Heart left ventricle (tissue), 16 donors: Measurements from ENCODE around the gene HORMAD2. TPM values are rescaled to one million over a fixed set of nuclear protein-coding genes. Genes with fewer than 3 reads are reported as not detected.
"Not testable (repeated sequence)": the region's sequence is repeated elsewhere in the genome, so short reads cannot be mapped to it uniquely, and the experiment has no call there.

ENCODE experiments used
- ATAC-seq, 4 donors: fragments of 200-7000 bp; cut with Tn5 transposase; one replicate each; pipeline ENCODE4 v1.9.1; 2020 to 2022; ENCODE audit warnings: moderate library complexity in 4 of 4, mild to moderate bottlenecking in 3 of 4, moderate number of reproducible peaks in 1 of 4
- DNase-seq, 5 donors: peaks; one replicate each; pipeline ENCODE4 v3.0.0-alpha.2; 2020
- H3K27ac ChIP-seq, 12 donors: fragments of 200-600 bp; sonication (generic) in 4 of 12; one replicate each; pipeline versions ENCODE4 v1.5.0 to v1.8.0; 2016 to 2022; ENCODE audit warnings: mild to moderate bottlenecking in 2 of 12
- H3K27me3 ChIP-seq, 9 donors: fragments of 200-600 bp; sonication (generic) in 2 of 9; one replicate each; pipeline versions ENCODE4 v1.5.1 to v1.8.0; 2016 to 2022; ENCODE audit warnings: mild to moderate bottlenecking in 3 of 9
- H3K36me3 ChIP-seq, 9 donors: fragments of 200-600 bp; sonication (generic) in 2 of 9; one replicate each; pipeline versions ENCODE4 v1.5.0 to v1.8.0; 2018 to 2022; ENCODE audit warnings: mild to moderate bottlenecking in 2 of 9
- H3K4me1 ChIP-seq, 12 donors: fragments of 200-600 bp; sonication (generic) in 4 of 12; one replicate each; pipeline versions ENCODE4 v1.5.0 to v1.8.0; 2016 to 2022; ENCODE audit warnings: mild to moderate bottlenecking in 3 of 12
- H3K4me3 ChIP-seq, 12 donors: fragments of 200-600 bp; sonication (generic) in 4 of 12; one replicate each; pipeline versions ENCODE4 v1.5.0 to v1.8.0; 2017 to 2022; ENCODE audit warnings: mild to moderate bottlenecking in 9 of 12, moderate library complexity in 4 of 12
- H3K9me3 ChIP-seq, 12 donors: fragments of 200-600 bp; sonication (generic) in 4 of 12; one replicate each; pipeline versions ENCODE4 v1.5.0 to v1.8.0; 2016 to 2022; ENCODE audit warnings: mild to moderate bottlenecking in 1 of 12
- POLR2A ChIP-seq, 2 donors: fragments of 450-650 bp; IDR thresholded peaks; one replicate each; pipeline ENCODE4 v1.6.1; 2017; ENCODE audit warnings: antibody characterized with exemption in 2 of 2, mild to moderate bottlenecking in 2 of 2, moderate library complexity in 2 of 2
- WGBS, 4 donors: extraction: QIAGEN DNeasy Blood & Tissue Kit in 2 of 4; methylation state at CpG; one replicate each; pipeline versions ENCODE4 v1.1.5 to v1.1.7; 2013 to 2018; 5-methylcytosine and 5-hydroxymethylcytosine counted together
- intact Hi-C, 10 donors: fragments of 100-400 bp; cut with DNase I; formaldehyde crosslinking; loops; one replicate each; pipeline versions ENCODE4 v1.11.1 to v1.14.2; 2022
- polyA plus RNA-seq, 2 donors: library from polyadenylated mRNA; stranded (reverse); fragments of 200-250 nt; gene quantifications; one replicate each; pipeline ENCODE4 v1.2.3, GENCODE V29; 2013
- total RNA-seq, 9 donors: library from RNA; depleted of rRNA in 2 of 9; stranded (reverse); fragments of >200 nt in 2 of 9; fragmentation: NEBNext Ultra II Directional in 3 of 9; extraction: Animal tissue kit (Norgen Biotek cat#: 25700) in 3 of 9; gene quantifications; one replicate each; pipeline versions ENCODE4 v1.1.0 to v1.2.4, GENCODE V29; 2016 to 2023
- TF ChIP-seq, protein P1 (sequence below), 12 donors: fragments of 200-600 bp; sonication (generic) in 4 of 12; IDR thresholded peaks; one replicate each; pipeline versions ENCODE4 v1.5.0 to v1.8.0; 2018 to 2022; ENCODE audit warnings: antibody characterized with exemption in 12 of 12, mild to moderate bottlenecking in 5 of 12
- donor health status: ischemic (EF 13 %, LVEDD 7.1; RV severe dilation, severe dysfunction).
- donor health status: healthy with polysubstance abuse.
- donor health status: DM: no; HTN: yes; CAD: no.
- donor health status: DM: no; HTN: no; CAD: no.
- donor health status: ischemic (EF 25% LVEDD 6.9; RV normal size, moderate dysfunction).
- donor health status: ischemic (EF 25% LVEDD 5.7; RV mildly dilated, moderate dysfunction).
- donor health status: healthy.
- donor health status: DM: yes; HTN: yes; CAD: no.
- donor health status: ischemic (EF 35%, LVEDD 5.7; RV mildly dilated, moderate dysfunction).
- donor health status: nonischemic (EF 11% LVEDD 7.7; RV severe dilation, severe dysfunction).
- donor health status: DM: yes; HTN: yes; CAD: no.
- donor health status: PGD.
- donor health status: ischemic (EF 29% LVEDD 5.4; RV normal size, mild dysfunction).
- donor health status: nonischemic (EF 23%, LVEDD 6.1; RV moderate dilation, normal function).

Gene HORMAD2
- total and polyA plus RNA-seq, 11 donors, result not detected

DNA sequence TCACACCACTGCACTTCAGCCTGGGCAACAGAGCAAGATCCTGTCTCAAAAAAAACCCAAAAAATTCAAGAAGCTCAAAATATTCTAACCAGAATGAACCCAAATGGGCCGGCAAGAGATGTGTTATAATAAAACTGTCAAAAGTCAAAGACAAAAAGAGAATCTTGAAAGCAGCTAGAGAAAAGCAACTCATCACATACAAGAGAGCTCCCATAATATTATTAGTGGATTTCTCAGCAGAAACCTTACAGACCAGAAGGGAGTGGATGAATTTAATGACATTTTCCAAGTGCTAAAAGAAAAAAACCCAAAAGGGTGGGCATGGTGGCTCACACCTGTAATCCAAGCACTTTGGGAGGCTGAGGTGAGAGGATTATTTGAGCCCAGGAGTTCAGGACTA is 22.9 kb upstream of the HORMAD2 start:
- H3K4me3 ChIP-seq, result no peak overlapping the region
- peaks cover 0 to 10% (median 0%) of the 10 kb centered on the region in 12 donors for H3K9me3 ChIP-seq
- 95 to 98% (median 97%) methylated on average over 1 of the region's 1 CpG for WGBS, 4 donors
- H3K4me1 ChIP-seq, result peaks cover 0 to 9% (median 1%) of the 10 kb centered on the region in 12 donors
- intact Hi-C loops, result no loop called here
- H3K27me3 ChIP-seq, result peaks cover 0 to 2% (median 0%) of the 10 kb centered on the region in 9 donors
- no peak overlapping the region for H3K27ac ChIP-seq
- DNase-seq, result no peak
- TF ChIP-seq, protein P1, sequence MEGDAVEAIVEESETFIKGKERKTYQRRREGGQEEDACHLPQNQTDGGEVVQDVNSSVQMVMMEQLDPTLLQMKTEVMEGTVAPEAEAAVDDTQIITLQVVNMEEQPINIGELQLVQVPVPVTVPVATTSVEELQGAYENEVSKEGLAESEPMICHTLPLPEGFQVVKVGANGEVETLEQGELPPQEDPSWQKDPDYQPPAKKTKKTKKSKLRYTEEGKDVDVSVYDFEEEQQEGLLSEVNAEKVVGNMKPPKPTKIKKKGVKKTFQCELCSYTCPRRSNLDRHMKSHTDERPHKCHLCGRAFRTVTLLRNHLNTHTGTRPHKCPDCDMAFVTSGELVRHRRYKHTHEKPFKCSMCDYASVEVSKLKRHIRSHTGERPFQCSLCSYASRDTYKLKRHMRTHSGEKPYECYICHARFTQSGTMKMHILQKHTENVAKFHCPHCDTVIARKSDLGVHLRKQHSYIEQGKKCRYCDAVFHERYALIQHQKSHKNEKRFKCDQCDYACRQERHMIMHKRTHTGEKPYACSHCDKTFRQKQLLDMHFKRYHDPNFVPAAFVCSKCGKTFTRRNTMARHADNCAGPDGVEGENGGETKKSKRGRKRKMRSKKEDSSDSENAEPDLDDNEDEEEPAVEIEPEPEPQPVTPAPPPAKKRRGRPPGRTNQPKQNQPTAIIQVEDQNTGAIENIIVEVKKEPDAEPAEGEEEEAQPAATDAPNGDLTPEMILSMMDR (IDR thresholded peaks at IDR 0.05), result no peak
- TF ChIP-seq POLR2A (IDR thresholded peaks at IDR 0.05), result no peak
- H3K36me3 ChIP-seq, result no peaks in the 10 kb centered on the region
- ATAC-seq, result no peak

DNA sequence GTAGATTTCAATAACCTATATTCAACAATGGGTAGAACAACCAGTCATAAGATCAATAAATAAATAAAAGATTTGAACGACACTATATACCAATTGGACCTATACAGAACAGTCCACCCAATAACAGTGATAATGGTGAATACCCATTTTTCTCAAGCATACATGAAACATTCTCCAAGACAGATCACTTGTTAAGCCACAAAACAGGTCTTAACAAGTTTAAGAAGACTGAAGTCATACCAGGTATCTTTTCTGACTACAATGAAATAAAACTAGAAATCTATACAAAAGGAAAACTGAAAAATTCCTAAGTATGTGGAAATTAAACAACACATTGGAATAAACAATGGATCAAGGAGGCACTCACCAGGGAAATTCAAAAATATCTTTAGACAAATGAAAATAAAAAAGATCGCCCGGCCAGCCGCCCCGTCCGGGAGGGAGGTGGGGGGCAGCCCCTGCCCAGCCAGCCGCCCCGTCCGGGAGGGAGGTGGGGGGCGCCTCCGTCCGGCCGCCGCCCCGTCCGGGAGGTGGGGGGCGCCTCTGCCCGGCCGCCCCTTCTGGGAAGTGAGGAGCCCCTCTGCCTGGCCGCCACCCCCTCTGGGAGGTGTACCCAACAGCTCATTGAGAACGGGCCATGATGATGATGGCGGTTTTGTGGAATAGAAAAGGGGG is 20.8 kb upstream of the HORMAD2 start:
- H3K4me1 ChIP-seq, H3K36me3 ChIP-seq, H3K4me3 ChIP-seq, ATAC-seq, DNase-seq, H3K27me3 ChIP-seq, H3K27ac ChIP-seq, intact Hi-C loops: not testable (repeated sequence)
- 85 to 95% (median 92%) methylated on average over 14 to 20 of the region's 22 CpGs for WGBS, 4 donors
- H3K9me3 ChIP-seq, result peaks cover 0 to 26% (median 8%) of the 10 kb centered on the region in 12 donors

DNA sequence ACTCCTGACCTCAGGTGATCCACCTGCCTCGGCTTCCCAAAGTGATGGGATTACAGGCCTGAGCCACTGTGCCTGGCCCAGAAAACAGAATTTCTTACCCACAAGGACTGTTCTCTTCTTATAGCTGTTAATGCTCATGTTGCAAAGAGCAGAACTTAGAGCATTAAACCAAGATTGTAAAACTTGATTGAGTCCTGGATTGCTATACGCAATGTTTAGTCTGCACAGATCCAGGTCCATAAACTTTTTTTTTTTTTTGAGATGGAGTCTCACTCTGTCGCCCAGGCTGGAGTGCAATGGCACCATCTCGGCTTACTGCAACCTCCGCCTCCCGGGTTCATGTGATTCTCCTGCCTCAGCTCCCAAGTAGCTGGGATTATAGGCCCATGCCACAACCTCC is 19.2 kb upstream of the HORMAD2 start:
- H3K4me1 ChIP-seq, DNase-seq, H3K27me3 ChIP-seq, H3K36me3 ChIP-seq, H3K27ac ChIP-seq, H3K4me3 ChIP-seq, ATAC-seq, intact Hi-C loops: not testable (repeated sequence)
- 93 to 97% (median 95%) methylated on average over 6 of the region's 6 CpGs for WGBS, 4 donors
- H3K9me3 ChIP-seq, result peaks cover 0 to 40% (median 21%) of the 10 kb centered on the region in 12 donors

DNA sequence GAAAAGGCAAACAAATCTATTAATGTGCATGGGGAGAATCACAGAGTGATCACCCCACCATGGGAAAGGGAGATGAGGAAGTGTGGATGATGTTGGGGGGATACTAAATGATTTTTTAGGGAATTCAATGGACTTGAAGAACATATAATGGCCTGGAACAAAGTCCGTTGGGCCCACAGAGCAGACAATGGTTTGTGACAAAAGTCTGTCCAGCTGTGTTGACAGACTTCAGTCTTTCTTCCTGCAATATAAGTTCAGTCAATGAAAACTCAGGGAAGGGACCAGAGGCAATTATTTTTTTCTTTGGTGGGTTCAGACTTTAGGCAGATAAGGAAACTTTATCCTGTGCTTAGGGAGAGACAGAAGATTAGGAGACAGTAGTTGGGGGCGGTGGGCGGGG is 18.0 kb upstream of the HORMAD2 start:
- Histone ChIP-seq H3K4me1 (no peaks in the 10 kb centered on the region), H3K9me3 (peaks cover 0 to 35% (median 21%) of the 10 kb centered on the region in 12 donors), H3K27ac (no peak overlapping the region), H3K27me3 (peaks cover 0 to 2% (median 0%) of the 10 kb centered on the region in 9 donors), H3K4me3 (no peak overlapping the region), H3K36me3 (no peaks in the 10 kb centered on the region)
- TF ChIP-seq POLR2A (IDR thresholded peaks at IDR 0.05), result no peak
- TF ChIP-seq, protein P1 (IDR thresholded peaks at IDR 0.05), result no peak
- ATAC-seq, result no peak
- intact Hi-C loops, result no loop called here
- no peak for DNase-seq
- WGBS, 4 donors, result 65 to 83% (median 75%) methylated on average over 3 of the region's 3 CpGs

DNA sequence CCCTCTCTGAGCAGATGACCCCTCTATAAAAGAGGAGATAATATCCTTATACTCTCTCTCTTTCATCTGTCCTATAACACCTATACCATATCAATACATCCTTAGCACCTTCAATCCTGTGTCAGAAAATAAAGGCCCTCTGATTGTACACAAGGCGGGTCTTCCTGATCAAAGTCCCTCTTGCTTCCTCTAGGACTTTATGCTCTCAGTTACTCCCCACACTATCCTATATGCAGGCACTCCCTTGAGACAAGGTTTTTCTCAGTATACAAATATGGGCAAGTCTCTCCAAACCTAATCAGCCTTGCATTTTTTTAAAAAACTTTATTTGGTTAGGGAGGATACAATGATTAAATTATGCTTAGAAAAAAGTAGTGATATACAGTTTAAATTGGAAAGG is 17.3 kb upstream of the HORMAD2 start:
- ATAC-seq, result no peak
- TF ChIP-seq, protein P1 (IDR thresholded peaks at IDR 0.05), result no peak
- no peak for TF ChIP-seq POLR2A (IDR thresholded peaks at IDR 0.05)
- Histone ChIP-seq H3K27me3 (peaks cover 0 to 2% (median 0%) of the 10 kb centered on the region in 9 donors), H3K4me3 (no peak overlapping the region), H3K9me3 (peaks cover 0 to 31% (median 20%) of the 10 kb centered on the region in 12 donors), H3K4me1 (no peaks in the 10 kb centered on the region), H3K27ac (no peak overlapping the region), H3K36me3 (no peaks in the 10 kb centered on the region)
- 72 to 86% (median 78%) methylated on average over 1 of the region's 1 CpG for WGBS, 4 donors
- intact Hi-C loops, result no loop called here
- no peak for DNase-seq
